WTC11 (cell line): ENCODE data around the gene SPOCK1.

ENCODE experiments used
- HMGA2 ChIP-seq: fragments of 250-450 bp; sonication (Bioruptor Pico); IDR thresholded peaks from 2 replicates; pipeline ENCODE4 v1.4.0; 2021; ENCODE audit warnings: mild to moderate bottlenecking, moderate library complexity
- IRF1 ChIP-seq: sonication (generic); formaldehyde crosslinking; IDR thresholded peaks from 2 replicates; pipeline ENCODE4 v1.8.0; 2023; ENCODE audit warnings: missing genetic modification reagents
- IRF2 ChIP-seq: sonication (generic); formaldehyde crosslinking; IDR thresholded peaks from 2 replicates; pipeline ENCODE4 v1.8.0; 2022; ENCODE audit warnings: low read depth, missing genetic modification reagents, borderline replicate concordance
- NR2C2 ChIP-seq: sonication (generic); formaldehyde crosslinking; IDR thresholded peaks from 2 replicates; pipeline ENCODE4 v1.8.0; 2022; ENCODE audit warnings: mild to moderate bottlenecking, missing genetic modification reagents
- PRDM15 ChIP-seq: sonication (generic); formaldehyde crosslinking; IDR thresholded peaks from 2 replicates; pipeline ENCODE4 v1.8.0; 2022; ENCODE audit warnings: missing genetic modification reagents
- USF2 ChIP-seq: sonication (generic); formaldehyde crosslinking; IDR thresholded peaks from 2 replicates; pipeline ENCODE4 v1.8.1; 2023; ENCODE audit warnings: mild to moderate bottlenecking, missing genetic modification reagents, moderate library complexity
- TF ChIP-seq, protein P1 (sequence below): fragments of 200-600 bp; IDR thresholded peaks from 2 replicates; pipeline ENCODE4 v1.8.0; 2022; ENCODE audit warnings: antibody characterized with exemption
- TF ChIP-seq, protein P2 (sequence below): sonication (generic); formaldehyde crosslinking; IDR thresholded peaks from 2 replicates; pipeline ENCODE4 v1.8.0; 2022; ENCODE audit warnings: mild to moderate bottlenecking, missing genetic modification reagents

GRCh38 chr5:137462265-137462590, 36.9 kb downstream of the SPOCK1 start:
- no peak for TF ChIP-seq IRF1 (CRISPR knock-in tag)
- TF ChIP-seq, protein P1, sequence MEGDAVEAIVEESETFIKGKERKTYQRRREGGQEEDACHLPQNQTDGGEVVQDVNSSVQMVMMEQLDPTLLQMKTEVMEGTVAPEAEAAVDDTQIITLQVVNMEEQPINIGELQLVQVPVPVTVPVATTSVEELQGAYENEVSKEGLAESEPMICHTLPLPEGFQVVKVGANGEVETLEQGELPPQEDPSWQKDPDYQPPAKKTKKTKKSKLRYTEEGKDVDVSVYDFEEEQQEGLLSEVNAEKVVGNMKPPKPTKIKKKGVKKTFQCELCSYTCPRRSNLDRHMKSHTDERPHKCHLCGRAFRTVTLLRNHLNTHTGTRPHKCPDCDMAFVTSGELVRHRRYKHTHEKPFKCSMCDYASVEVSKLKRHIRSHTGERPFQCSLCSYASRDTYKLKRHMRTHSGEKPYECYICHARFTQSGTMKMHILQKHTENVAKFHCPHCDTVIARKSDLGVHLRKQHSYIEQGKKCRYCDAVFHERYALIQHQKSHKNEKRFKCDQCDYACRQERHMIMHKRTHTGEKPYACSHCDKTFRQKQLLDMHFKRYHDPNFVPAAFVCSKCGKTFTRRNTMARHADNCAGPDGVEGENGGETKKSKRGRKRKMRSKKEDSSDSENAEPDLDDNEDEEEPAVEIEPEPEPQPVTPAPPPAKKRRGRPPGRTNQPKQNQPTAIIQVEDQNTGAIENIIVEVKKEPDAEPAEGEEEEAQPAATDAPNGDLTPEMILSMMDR = no peak
- no peak for TF ChIP-seq PRDM15 (CRISPR knock-in tag)
- TF ChIP-seq USF2 = no peak
- TF ChIP-seq, protein P2, sequence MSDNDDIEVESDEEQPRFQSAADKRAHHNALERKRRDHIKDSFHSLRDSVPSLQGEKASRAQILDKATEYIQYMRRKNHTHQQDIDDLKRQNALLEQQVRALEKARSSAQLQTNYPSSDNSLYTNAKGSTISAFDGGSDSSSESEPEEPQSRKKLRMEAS (CRISPR knock-in tag) = no peak
- TF ChIP-seq HMGA2 (CRISPR knock-in tag) = no peak
- TF ChIP-seq IRF2 (CRISPR knock-in tag) = no peak
- no peak for TF ChIP-seq NR2C2 (CRISPR knock-in tag)
